Left kidney (tissue), 2 donors: ENCODE data around the gene ACOX1. TPM values are rescaled to one million over a fixed set of nuclear protein-coding genes. Genes with fewer than 3 reads are reported as not detected.

Experiments
- DNase-seq: peaks from one replicate; pipeline ENCODE4 v3.0.0-alpha.2; 2013
- polyA plus RNA-seq: library from polyadenylated mRNA; unstranded; fragments of 120-200 nt; gene quantifications from one replicate; pipeline ENCODE4 v1.2.1, GENCODE V29; 2013; ENCODE audit not compliant: insufficient read length

The ACOX1 gene
- polyA plus RNA-seq, 1 donor = 39.0 TPM

DNA sequence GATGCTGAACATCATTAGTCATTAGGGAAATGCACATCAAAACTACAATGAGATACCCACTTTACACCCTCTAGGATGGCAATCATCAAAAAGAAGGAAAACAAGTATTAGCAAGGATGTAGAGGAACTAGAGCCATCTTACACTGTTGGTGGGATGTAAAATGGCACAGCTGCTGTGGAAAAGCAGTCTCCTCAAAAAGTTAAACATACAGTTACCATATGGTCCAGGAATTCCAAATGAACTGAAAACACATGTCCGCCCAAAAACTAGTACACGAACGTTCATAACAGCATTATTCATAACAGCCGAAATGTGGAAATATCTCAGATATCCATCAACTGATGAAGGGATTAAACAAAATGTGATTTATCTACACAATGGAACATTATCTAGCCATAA, 45.2 kb downstream of the ACOX1 start:
- DNase-seq = no peak

- DNase-seq = no peak
Measured at GRCh38 chr17:75932852-75933251, 46.1 kb downstream of the ACOX1 start.

GRCh38 chr17:75931062-75931461, 47.9 kb downstream of the ACOX1 start:
- no peak for DNase-seq

GRCh38 chr17:75927286-75927922, 51.6 kb downstream of the ACOX1 start:
- DNase-seq = no peak

DNA sequence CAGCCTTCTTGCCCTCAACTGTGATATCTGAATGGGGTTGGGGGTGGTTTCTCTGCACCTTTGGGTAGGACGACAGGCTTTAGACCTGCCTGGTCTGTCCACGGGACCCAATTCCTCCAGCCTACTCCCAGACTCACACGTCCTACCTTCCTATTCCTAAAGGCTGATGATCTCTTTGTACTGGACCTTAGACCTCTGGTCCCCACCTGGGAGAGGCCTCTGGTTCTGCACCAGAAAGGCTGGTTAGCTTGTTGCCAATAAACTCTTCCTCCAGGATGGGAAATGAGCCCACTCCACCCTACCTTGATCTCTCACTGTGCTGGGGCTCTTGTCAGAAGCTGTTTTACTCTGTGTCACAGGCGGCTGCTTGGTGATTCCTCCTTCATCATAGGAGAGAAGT, 52.5 kb downstream of the ACOX1 start:
- DNase-seq = no peak

DNA sequence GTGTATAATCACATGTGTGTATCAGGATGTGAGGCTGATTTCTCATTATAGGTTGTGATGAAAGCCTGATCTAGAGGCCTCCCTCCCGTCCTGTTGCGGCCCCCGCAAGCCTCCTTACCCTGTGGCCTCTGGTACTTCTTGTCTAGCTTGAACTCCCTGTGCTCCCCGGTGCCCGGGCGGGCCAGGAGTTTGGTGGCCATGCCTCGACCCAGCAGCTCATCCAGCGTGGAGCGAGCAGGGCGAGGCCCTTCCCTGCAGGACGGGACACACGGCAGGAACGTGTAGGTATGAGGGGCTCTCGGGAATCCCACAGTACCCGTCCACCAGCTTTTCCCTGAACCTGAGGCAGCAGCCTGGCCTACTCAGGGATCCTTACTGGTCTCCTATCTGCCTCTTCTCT, 53.1 kb downstream of the ACOX1 start:
- DNase-seq = no peak

DNA sequence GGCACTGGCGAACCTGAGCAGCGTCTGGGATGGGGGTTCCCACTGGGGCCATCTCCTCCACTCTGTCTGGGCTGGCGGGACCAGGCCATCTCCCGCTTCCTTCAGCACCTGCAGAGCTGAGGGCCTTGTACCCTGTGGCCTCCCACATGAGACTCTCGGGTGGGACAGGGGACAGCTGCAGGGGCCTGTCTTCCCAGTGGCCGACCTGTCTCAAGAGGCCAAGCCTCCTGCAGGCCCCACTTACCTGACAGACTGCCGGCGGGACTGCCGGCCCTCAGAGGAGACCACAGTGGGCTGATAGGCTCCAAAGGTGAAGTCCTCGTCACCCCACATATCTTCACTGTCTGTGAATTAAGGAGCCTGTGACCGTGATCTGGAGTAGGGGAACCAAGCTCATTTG, 53.9 kb downstream of the ACOX1 start:
- no peak for DNase-seq

- DNase-seq = no peak
Measured at GRCh38 chr17:75922963-75923874, 55.7 kb downstream of the ACOX1 start.

- DNase-seq = no peak
Measured at GRCh38 chr17:75922173-75922961, 56.6 kb downstream of the ACOX1 start.

- DNase-seq = no peak
Measured at GRCh38 chr17:75921596-75921995, 57.4 kb downstream of the ACOX1 start.

- DNase-seq = no peak
Measured at GRCh38 chr17:75920045-75920560, 58.9 kb downstream of the ACOX1 start.

GRCh38 chr17:75919611-75920010, 59.4 kb downstream of the ACOX1 start:
- no peak for DNase-seq

GRCh38 chr17:75917917-75918445, 61.0 kb downstream of the ACOX1 start:
- no peak for DNase-seq

- no peak for DNase-seq
Measured at GRCh38 chr17:75917141-75917916, 61.6 kb downstream of the ACOX1 start.

GRCh38 chr17:75915268-75915667, 63.7 kb downstream of the ACOX1 start:
- no peak for DNase-seq

DNA sequence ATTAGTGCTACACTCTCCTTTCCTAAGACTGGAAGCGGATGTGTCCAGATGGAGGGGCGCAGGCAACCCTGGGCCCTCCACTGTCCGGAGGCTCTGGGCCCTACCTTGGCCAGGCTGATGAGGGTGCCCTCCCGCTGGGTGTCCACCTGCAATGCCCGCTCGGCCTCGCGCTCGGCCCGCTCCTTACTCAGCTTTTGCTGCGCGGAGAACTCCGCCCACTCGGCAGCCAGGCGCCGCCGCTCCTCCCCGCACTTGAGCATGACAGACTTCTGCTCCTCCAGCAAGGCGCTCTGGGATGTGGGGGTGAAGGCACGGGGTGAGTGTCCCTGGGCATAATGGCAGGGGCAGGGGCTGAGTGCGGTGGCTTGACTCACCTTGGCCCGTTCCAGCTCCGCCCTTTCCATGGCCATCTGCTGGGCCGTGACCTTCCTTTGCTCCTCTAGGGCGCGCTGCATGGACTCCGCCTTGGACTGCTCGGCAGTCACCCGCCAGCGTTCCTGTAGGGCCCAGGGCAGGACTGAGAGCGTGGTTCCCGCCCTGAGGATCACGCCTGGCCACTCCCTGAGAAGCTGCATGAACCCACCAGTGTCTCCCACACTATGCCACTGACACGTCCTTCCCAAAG, 64.2 kb downstream of the ACOX1 start:
- DNase-seq = no peak

- no peak for DNase-seq
Measured at GRCh38 chr17:75913537-75914210, 65.3 kb downstream of the ACOX1 start.

DNA sequence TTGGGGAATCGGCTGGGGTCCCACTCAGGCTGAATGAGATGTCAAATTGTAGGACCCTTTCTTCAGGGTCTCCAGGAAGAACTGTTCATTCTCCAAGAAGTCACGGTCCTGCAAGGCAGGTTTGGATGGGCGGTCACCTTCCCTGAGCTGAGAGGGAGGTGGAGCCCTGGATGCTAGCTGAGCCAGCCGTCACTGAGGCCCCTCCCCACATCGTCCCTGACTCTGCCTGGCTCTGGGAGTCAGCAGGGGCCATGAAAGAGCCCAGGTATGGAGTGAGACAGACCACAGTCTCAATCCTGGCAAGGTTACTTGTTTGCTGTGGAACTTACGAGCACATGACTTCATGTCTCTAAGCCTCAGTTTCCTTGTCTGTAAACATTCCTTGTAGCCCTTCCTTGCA, 68.3 kb downstream of the ACOX1 start:
- no peak for DNase-seq

GRCh38 chr17:75909812-75910274, 69.1 kb downstream of the ACOX1 start:
- DNase-seq = no peak
